Cardiac muscle cell (in vitro differentiated cells and primary cell): ENCODE data around the gene ZNF747. TPM values are rescaled to one million over a fixed set of nuclear protein-coding genes. Genes with fewer than 3 reads are reported as not detected.

Experiments used
- DNase-seq, 2 donors: peaks; one replicate each; pipeline versions ENCODE4 v3.0.0 to v3.0.0-alpha.2; 2010 to 2017; ENCODE audit warnings: low read depth in 1 of 2, low spot score in 1 of 2
- H3K27ac ChIP-seq: fragments of 200-600 bp; sonication (generic); 2 replicates; pipeline ENCODE4 v1.5.1; 2016
- H3K27me3 ChIP-seq: fragments of 200-600 bp; sonication (generic); 2 replicates; pipeline ENCODE4 v1.6.0; 2016; ENCODE audit warnings: control low read depth
- H3K36me3 ChIP-seq: fragments of 200-600 bp; sonication (generic); 2 replicates; pipeline ENCODE4 v1.5.1; 2016; ENCODE audit warnings: control low read depth
- H3K4me1 ChIP-seq: fragments of 200-600 bp; sonication (generic); 2 replicates; pipeline ENCODE4 v1.8.1; 2017; ENCODE audit warnings: low read depth, mild to moderate bottlenecking, mixed run types
- H3K4me3 ChIP-seq: fragments of 200-600 bp; sonication (generic); 2 replicates; pipeline ENCODE4 v1.5.1; 2016; ENCODE audit warnings: mild to moderate bottlenecking
- H3K9me3 ChIP-seq: fragments of 200-600 bp; sonication (generic); 2 replicates; pipeline ENCODE4 v1.5.1; 2017; ENCODE audit warnings: low read depth, mild to moderate bottlenecking, control low read depth
- CTCF ChIP-seq: IDR thresholded peaks from 2 replicates; pipeline ENCODE4 v1.5.1; 2012; ENCODE audit warnings: low read depth, mild to moderate bottlenecking, low read length
- polyA plus RNA-seq: library from polyadenylated mRNA; unstranded; fragments of >200 nt; fragmentation: Nextera tagmentation; extraction: Ambion mirVana; gene quantifications from 2 replicates; pipeline ENCODE4 v1.2.1, GENCODE V29; 2016
- total RNA-seq: library from RNA; depleted of rRNA; stranded (reverse); fragments of >200 nt; gene quantifications from 2 replicates; pipeline ENCODE4 v1.2.3, GENCODE V29; 2016

Gene ZNF747
- total RNA-seq (16.2 and 17.7 TPM in 2 replicates), polyA plus RNA-seq (12.7 and 17.5 TPM in 2 replicates)

DNA sequence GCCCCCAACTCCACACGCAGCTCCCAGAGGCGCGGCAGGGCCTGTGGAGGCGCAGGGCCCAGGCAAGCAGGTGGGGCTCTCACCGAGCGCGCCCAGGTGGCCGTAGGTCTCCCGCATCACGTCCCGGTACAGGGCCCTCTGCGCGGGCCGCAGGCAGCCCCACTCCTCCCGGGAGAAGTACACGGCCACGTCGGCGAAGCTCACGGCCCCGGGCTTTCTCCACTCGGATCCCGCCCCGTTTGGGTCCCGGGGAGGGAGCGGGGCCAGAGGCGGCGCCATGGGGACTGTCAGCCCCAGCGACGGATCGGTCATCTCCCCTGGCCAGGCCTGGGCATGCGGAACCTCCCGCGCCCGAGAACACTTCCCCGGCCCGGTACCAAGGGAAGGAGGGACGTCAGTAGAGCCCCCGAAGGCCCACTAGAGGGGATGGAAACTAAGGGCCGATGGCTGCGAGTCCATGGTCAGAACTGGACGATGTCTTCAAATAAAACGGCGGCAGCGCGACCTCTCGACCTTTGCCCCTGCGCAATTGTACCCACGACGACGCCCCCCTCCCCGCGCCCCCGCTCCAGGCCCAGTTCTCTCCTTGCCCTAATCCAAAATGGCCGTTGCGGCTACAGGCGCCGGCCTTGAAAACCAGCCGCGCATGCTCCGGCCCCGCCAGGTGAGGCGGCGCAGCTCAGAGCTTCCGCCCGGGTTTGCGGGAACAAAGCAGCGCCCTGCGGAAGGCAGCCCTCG, at the start of gene ZNF747:
TSS of gene ZNF747 (minus strand) at position 491 of the 738 bp plus-strand sequence. CDS start at position 312, 179 bp downstream.
- Histone ChIP-seq H3K4me3 (peak within 1 kb of the TSS; percentile 48), H3K4me1 (peaks cover 9% of the 10 kb centered on the region), H3K9me3 (no peaks in the 10 kb centered on the region), H3K27ac (peak within 1 kb of the TSS; percentile 87), H3K36me3 (no peaks in the 10 kb centered on the region), H3K27me3 (no peaks in the 10 kb centered on the region)
- no peak for TF ChIP-seq CTCF
- peak; percentile 87 to 91 for DNase-seq

DNA sequence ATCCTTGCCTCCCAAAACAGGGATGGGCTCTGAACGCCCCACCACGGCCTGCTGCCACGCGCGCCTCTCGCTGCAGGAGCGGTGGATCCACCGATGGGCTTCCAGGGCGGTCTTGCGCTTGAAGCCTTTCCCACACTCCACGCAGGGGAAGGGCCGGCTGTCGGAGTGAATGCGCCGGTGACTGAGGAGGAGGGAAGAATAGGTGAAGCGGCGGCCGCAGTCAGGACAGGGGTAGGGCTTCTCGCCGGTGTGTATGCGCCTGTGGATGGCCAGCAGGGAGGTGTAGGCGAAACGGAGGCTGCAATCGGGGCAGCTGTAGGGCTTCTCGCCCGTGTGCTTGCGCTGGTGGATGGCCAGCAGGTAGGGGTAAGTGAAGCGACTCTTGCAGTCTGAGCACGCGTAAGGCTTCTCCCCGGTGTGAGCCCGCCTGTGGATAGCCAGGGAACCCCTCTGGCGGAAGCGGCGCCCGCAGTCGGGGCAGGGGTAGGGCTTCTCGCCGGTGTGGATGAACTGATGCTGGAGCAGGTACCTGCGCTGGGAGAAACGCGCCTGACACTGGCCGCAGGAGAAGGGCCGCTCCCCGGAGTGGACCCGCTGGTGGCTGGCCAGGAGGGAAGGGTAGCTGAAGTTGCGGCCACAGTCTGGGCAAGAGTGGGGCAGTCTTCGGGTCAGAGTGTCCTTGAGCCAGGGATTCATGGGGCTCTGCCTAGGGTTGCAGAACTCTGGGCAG, 48.1 kb upstream of the ZNF747 start:
- no peak overlapping the region for H3K4me3 ChIP-seq
- no peak for TF ChIP-seq CTCF
- DNase-seq: no peak

GRCh38 chr16:30581457-30581856, 46.8 kb upstream of the ZNF747 start:
- H3K4me3 ChIP-seq: no peak overlapping the region
- H3K9me3 ChIP-seq: no peaks in the 10 kb centered on the region
- H3K27ac ChIP-seq: no peak overlapping the region
- TF ChIP-seq CTCF: no peak
- no peaks in the 10 kb centered on the region for H3K27me3 ChIP-seq
- no peaks in the 10 kb centered on the region for H3K4me1 ChIP-seq
- peaks cover 19% of the 10 kb centered on the region for H3K36me3 ChIP-seq
- no peak for DNase-seq

More for the DNA sequence above, 48.1 kb upstream of the ZNF747 start:
- H3K4me1 ChIP-seq: no peaks in the 10 kb centered on the region
- no peaks in the 10 kb centered on the region for H3K9me3 ChIP-seq
- peaks cover 19% of the 10 kb centered on the region for H3K36me3 ChIP-seq
- H3K27ac ChIP-seq: no peak overlapping the region
- H3K27me3 ChIP-seq: no peaks in the 10 kb centered on the region

GRCh38 chr16:30574678-30575077, 40.0 kb upstream of the ZNF747 start:
- peaks cover 8% of the 10 kb centered on the region for H3K4me1 ChIP-seq
- no peak overlapping the region for H3K4me3 ChIP-seq
- no peak for TF ChIP-seq CTCF
- no peaks in the 10 kb centered on the region for H3K9me3 ChIP-seq
- DNase-seq: no peak
- peaks cover 2% of the 10 kb centered on the region for H3K36me3 ChIP-seq
- H3K27me3 ChIP-seq: no peaks in the 10 kb centered on the region
- no peak overlapping the region for H3K27ac ChIP-seq

GRCh38 chr16:30571445-30572322, 37.0 kb upstream of the ZNF747 start, which contains the start of gene ZNF688:
Gene ZNF688, minus strand, starts transcription at chr16:30571714. Its CDS starts 85 bp downstream, at chr16:30571629.
- H3K27me3 ChIP-seq: no peaks in the 10 kb centered on the region

More at GRCh38 chr16:30571445-30572322, 37.0 kb upstream of the ZNF747 start, which contains the start of gene ZNF688:
- Histone ChIP-seq H3K4me3 (peak within 1 kb of the TSS; percentile 70), H3K9me3 (no peaks in the 10 kb centered on the region), H3K27ac (peak within 1 kb of the TSS; percentile 87), H3K36me3 (no peaks in the 10 kb centered on the region), H3K4me1 (peaks cover 8% of the 10 kb centered on the region)
- DNase-seq: peak; percentile 96 to 99
- TF ChIP-seq CTCF: no peak
